ENCODE results near the gene ALOX5.

ALOX5 gene

GRCh38 chr10:45420453-45421192 lies 46.6 kb downstream of the ALOX5 start:
- in situ Hi-C loops (cut with HindIII; ENCODE audit: low pct_ligation_motif_present, low pct_unique_long_range_greater_than_20kb, low sequenced_read_pairs): no loop called here
- DNase-seq: peak; percentile 92

GRCh38 chr10:45421221-45422097 lies 47.4 kb downstream of the ALOX5 start:
- DNase-seq: no peak
- in situ Hi-C loops (cut with HindIII; ENCODE audit: low pct_ligation_motif_present, low pct_unique_long_range_greater_than_20kb, low sequenced_read_pairs): no loop called here

DNA sequence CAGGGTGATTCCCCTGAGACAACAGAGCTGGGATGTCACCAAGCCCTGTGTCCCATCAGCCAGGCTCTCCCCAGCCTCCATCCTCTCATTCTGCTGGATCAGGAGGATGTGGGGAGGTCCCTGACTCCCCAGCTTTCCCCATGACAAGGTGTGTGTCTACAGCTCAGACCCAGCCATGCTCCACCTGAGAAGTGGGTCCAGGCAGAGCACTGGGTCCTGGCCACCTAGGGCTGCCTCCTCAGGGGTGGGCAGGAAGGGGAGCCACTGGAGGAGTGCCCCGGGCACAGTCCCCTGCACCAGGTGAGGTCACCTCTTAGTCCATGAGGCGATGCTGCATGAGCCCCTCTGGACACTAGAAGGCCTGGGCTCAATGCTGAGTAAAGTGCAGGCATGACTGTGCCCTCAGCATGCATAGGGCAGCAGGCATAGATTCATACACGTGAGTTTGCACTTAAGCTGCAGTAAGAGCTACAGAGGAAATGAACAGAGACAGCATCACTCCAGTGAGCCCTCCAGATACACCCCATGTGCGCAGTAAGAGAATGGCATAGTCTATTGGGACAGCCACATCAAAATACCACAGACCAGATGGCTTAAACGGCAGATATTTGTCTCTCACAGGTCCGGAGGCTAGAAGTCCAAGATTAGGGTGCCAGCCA lies 48.3 kb downstream of the ALOX5 start:
- in situ Hi-C loops (cut with HindIII; ENCODE audit: low pct_ligation_motif_present, low pct_unique_long_range_greater_than_20kb, low sequenced_read_pairs): no loop called here
- no peak for DNase-seq

- in situ Hi-C loops (cut with HindIII; ENCODE audit: low pct_ligation_motif_present, low pct_unique_long_range_greater_than_20kb, low sequenced_read_pairs): no loop called here
- DNase-seq: no peak
These were observed 49.0 kb downstream of the ALOX5 start for GRCh38 chr10:45422866-45423659.

GRCh38 chr10:45423976-45424499 lies 50.0 kb downstream of the ALOX5 start:
- in situ Hi-C loops (cut with HindIII; ENCODE audit: low pct_ligation_motif_present, low pct_unique_long_range_greater_than_20kb, low sequenced_read_pairs): no loop called here
- DNase-seq: no peak

GRCh38 chr10:45424668-45425404 lies 50.8 kb downstream of the ALOX5 start:
- DNase-seq: no peak
- in situ Hi-C loops (cut with HindIII; ENCODE audit: low pct_ligation_motif_present, low pct_unique_long_range_greater_than_20kb, low sequenced_read_pairs): no loop called here

- in situ Hi-C loops (cut with HindIII; ENCODE audit: low pct_ligation_motif_present, low pct_unique_long_range_greater_than_20kb, low sequenced_read_pairs): no loop called here
- DNase-seq: peak; percentile 73
These were observed 51.9 kb downstream of the ALOX5 start for GRCh38 chr10:45425621-45426563.

DNA sequence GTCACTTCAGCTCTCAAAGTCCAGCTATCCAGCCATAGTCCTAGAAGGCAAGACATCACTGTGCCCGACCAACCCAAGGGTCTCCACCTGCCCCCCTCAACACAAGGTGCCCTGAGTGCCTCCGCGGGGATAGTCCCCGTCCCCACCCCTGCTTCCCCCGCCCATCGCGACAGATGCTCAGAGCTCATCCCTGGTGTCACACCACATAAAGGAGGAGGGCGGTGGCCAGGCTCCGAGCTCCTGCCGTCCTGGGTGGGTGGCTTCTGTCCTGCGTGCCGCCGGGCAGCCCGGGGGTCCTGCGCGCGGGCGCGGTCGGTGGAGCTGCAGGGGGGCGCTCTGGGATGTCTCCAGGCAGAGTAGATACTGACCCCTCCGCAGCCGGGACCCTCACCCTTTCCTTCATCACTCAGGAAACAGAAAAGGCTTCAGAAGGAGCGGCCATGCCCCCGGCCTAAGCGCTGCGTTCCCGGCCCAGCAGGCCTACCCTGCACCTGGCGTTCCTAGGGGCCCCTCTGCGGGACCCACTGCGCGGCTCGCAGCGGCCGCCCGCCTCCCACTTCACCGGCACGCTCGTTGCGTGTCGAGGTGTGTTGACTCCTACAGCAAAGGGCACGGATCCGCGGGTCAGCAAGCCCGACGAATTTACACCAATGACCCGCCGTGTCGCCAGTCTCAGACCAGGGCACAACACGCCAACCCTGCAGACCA lies 53.4 kb downstream of the ALOX5 start:
- in situ Hi-C loops (cut with HindIII; ENCODE audit: low pct_ligation_motif_present, low pct_unique_long_range_greater_than_20kb, low sequenced_read_pairs): no loop called here
- no peak for DNase-seq

DNA sequence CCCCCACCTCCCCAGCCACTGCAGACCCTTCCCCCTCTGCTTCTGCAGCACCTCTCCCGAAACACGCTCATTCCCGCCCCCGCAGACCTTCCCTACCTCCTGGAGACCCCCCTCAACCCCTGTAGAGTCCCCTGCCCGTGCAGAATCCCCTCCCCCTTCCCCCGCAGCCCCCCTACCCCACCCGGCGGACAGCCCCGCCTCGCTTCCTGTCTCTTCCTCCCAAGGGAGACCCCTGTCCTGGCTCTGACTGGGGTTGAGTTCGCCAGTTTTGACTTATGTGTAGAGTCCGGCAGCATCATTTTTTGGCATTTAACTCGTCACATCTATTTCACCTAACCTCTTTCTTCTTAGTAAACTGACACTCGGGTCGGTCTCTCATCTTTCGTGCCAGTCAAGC lies 54.0 kb downstream of the ALOX5 start:
- no peak for DNase-seq
- in situ Hi-C loops (cut with HindIII; ENCODE audit: low pct_ligation_motif_present, low pct_unique_long_range_greater_than_20kb, low sequenced_read_pairs): no loop called here

DNA sequence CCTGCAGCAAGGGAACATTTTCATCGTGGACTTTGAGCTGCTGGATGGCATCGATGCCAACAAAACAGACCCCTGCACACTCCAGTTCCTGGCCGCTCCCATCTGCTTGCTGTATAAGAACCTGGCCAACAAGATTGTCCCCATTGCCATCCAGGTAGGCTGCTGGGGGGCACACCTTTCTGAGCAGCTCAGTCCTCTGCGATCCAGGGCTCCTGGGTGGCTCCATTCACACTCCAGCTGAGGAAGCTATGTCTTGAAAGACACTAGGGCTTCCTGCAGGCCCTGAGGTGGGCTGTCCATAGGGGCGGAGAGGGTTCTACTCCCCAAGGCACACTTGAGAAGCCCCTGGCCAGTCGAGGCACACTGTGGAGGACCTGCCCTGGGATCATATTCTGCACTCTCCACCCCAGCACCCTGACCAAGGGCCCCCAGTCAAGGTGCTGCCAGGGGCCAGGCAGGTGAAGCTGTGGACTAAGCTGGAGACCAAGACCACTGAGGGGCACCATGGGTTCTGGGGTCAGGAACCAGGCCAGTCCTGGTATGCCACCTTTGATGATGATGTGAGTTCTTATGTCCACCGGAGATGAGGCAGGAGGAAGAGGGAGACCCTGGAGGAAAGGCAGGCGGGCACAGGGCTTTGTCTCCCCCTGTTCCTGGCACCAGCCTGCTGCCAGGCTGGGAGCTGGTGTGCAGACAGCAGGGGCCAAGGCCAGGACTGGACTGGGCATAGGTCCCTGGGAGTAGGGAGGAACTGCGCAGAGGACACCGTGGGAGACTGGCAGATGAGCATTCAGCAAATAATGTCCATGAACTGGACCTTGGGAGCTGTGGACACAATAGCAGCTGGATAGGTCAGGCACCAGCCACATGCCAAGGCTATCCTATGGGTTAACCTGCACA lies 54.8 kb downstream of the ALOX5 start:
- in situ Hi-C loops (cut with HindIII; ENCODE audit: low pct_ligation_motif_present, low pct_unique_long_range_greater_than_20kb, low sequenced_read_pairs): no loop called here
- DNase-seq: no peak

DNA sequence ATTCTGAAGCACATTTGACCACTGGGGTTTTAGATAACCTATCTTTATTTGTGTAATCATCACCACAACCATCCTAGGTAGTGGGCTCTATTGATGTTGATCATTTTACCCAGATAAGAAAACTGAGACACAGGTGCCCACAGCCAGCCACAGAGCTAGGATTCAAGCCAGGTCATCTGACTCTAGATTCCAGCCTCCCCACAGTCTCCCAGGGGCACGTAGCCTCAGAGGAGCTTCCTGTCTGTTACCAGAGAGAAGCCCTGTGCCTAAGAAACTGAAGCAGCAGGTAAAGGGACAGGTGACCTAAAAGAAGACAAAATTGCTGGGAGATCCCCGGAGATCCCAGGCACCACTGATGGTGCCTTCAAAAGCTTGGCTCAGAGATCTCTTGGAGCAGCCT lies 55.8 kb downstream of the ALOX5 start:
- DNase-seq: no peak
- in situ Hi-C loops (cut with HindIII; ENCODE audit: low pct_ligation_motif_present, low pct_unique_long_range_greater_than_20kb, low sequenced_read_pairs): no loop called here

- in situ Hi-C loops (cut with HindIII; ENCODE audit: low pct_ligation_motif_present, low pct_unique_long_range_greater_than_20kb, low sequenced_read_pairs): no loop called here
These were observed 58.1 kb downstream of the ALOX5 start for GRCh38 chr10:45432113-45432512.

GRCh38 chr10:45432700-45433472 lies 58.9 kb downstream of the ALOX5 start:
- in situ Hi-C loops (cut with HindIII; ENCODE audit: low pct_ligation_motif_present, low pct_unique_long_range_greater_than_20kb, low sequenced_read_pairs): no loop called here
- DNase-seq: no peak

More at GRCh38 chr10:45432113-45432512, 58.1 kb downstream of the ALOX5 start:
- DNase-seq: no peak

- DNase-seq: no peak
- in situ Hi-C loops (cut with HindIII; ENCODE audit: low pct_ligation_motif_present, low pct_unique_long_range_greater_than_20kb, low sequenced_read_pairs): no loop called here
These were observed 59.9 kb downstream of the ALOX5 start for GRCh38 chr10:45433716-45434469.
